Measurements from ENCODE around the gene FADS3. TPM values are rescaled to one million over a fixed set of nuclear protein-coding genes. Genes with fewer than 3 reads are reported as not detected.

FADS3 gene
- total and polyA plus RNA-seq, 2 donors from 2014 or later: 20.5 to 58.2 TPM

- H3K4me3 ChIP-seq (ENCODE audit: low read length in 3 of 3): no peak overlapping the region
- intact Hi-C loops (cut with DNase I): no loop called here
- FAIRE-seq: no peak
- no peak overlapping the region for H3K9ac ChIP-seq (ENCODE audit: low read length in 3 of 3)
- DNase-seq: no peak
- H3K27ac ChIP-seq (ENCODE audit: low read depth in 2 of 2, low read length in 2 of 2): no peak overlapping the region
- H3K36me3 ChIP-seq (ENCODE audit: control insufficient read depth in 2 of 3, insufficient read depth in 3 of 3, low read length in 3 of 3): peaks cover 0 to 3% (median 2%) of the 10 kb centered on the region in 3 donors
- TF ChIP-seq, protein P1, sequence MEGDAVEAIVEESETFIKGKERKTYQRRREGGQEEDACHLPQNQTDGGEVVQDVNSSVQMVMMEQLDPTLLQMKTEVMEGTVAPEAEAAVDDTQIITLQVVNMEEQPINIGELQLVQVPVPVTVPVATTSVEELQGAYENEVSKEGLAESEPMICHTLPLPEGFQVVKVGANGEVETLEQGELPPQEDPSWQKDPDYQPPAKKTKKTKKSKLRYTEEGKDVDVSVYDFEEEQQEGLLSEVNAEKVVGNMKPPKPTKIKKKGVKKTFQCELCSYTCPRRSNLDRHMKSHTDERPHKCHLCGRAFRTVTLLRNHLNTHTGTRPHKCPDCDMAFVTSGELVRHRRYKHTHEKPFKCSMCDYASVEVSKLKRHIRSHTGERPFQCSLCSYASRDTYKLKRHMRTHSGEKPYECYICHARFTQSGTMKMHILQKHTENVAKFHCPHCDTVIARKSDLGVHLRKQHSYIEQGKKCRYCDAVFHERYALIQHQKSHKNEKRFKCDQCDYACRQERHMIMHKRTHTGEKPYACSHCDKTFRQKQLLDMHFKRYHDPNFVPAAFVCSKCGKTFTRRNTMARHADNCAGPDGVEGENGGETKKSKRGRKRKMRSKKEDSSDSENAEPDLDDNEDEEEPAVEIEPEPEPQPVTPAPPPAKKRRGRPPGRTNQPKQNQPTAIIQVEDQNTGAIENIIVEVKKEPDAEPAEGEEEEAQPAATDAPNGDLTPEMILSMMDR (IDR thresholded peaks at IDR 0.05; ENCODE audit: borderline replicate concordance, extremely low read depth, insufficient read depth): no peak
- H3K9me3 ChIP-seq (ENCODE audit: control insufficient read depth in 2 of 3, insufficient read depth in 1 of 3, low read length in 3 of 3): no peaks in the 10 kb centered on the region
- no peaks in the 10 kb centered on the region for H3K27me3 ChIP-seq (ENCODE audit: control insufficient read depth, insufficient read depth, low read length)
- no peaks in the 10 kb centered on the region for H3K4me1 ChIP-seq (ENCODE audit: control insufficient read depth in 2 of 3, insufficient read depth in 2 of 3, low read depth in 1 of 3, low read length in 3 of 3)
Measured at GRCh38 chr11:61861634-61862033, 29.7 kb downstream of the FADS3 start.

DNA sequence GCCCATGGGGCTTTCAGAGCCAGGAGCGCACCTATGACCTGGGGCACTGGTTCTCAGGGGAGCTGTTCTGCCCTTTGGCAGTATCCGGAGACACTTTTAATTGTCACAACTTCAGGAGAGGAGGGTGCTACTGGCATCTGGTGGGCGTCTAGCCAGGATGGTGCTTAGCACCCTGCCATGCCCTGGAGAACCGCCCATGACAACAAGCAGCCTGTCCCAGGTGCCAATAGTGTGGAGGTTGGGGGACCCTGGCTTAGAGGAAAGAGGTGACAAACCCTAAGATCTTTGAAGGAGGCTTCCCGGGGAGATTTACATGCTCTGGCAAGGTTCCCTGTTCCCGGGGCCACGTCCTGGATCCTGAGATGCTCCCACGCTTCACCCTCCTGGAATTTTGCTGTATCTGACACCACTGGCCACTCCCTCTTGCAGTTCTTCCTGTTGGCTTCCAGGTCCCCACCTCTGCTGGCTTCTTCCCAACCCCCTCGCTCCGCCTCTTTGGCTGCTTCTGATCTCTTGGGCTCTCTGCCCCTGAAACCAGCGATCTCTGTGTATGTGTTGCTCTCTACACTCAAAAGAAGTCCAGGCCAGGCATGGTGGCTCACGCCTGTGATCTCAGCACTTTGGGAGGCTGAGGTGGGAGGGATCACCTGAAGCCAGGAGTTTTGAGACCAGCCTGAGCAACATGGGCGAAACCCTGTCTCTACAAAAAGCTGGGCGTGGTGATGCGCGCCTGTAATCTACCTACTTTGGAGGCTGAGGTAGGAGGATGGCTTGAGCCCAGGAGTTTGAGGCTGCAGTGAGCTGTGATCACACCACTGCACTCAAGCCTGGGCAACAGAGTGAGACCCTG is 31.1 kb downstream of the FADS3 start:
- TF ChIP-seq, protein P1 (IDR thresholded peaks at IDR 0.05; ENCODE audit: borderline replicate concordance, extremely low read depth, insufficient read depth): no peak
- Histone ChIP-seq H3K27me3 (ENCODE audit: control insufficient read depth, insufficient read depth, low read length) (no peaks in the 10 kb centered on the region), H3K27ac (ENCODE audit: low read depth in 2 of 2, low read length in 2 of 2) (no peak overlapping the region), H3K9me3 (ENCODE audit: control insufficient read depth in 2 of 3, insufficient read depth in 1 of 3, low read length in 3 of 3) (no peaks in the 10 kb centered on the region), H3K9ac (ENCODE audit: low read length in 3 of 3) (no peak overlapping the region), H3K4me1 (ENCODE audit: control insufficient read depth in 2 of 3, insufficient read depth in 2 of 3, low read depth in 1 of 3, low read length in 3 of 3) (no peaks in the 10 kb centered on the region), H3K4me3 (ENCODE audit: low read length in 3 of 3) (no peak overlapping the region), H3K36me3 (ENCODE audit: control insufficient read depth in 2 of 3, insufficient read depth in 3 of 3, low read length in 3 of 3) (peaks cover 0 to 3% (median 2%) of the 10 kb centered on the region in 3 donors)
- no peak for DNase-seq
- FAIRE-seq: no peak
- intact Hi-C loops (cut with DNase I): no loop called here

- peaks cover 0 to 3% (median 2%) of the 10 kb centered on the region in 3 donors for H3K36me3 ChIP-seq (ENCODE audit: control insufficient read depth in 2 of 3, insufficient read depth in 3 of 3, low read length in 3 of 3)
- H3K4me3 ChIP-seq (ENCODE audit: low read length in 3 of 3): no peak overlapping the region
- no peaks in the 10 kb centered on the region for H3K27me3 ChIP-seq (ENCODE audit: control insufficient read depth, insufficient read depth, low read length)
- H3K9me3 ChIP-seq (ENCODE audit: control insufficient read depth in 2 of 3, insufficient read depth in 1 of 3, low read length in 3 of 3): no peaks in the 10 kb centered on the region
- no peak overlapping the region for H3K27ac ChIP-seq (ENCODE audit: low read depth in 2 of 2, low read length in 2 of 2)
- no peaks in the 10 kb centered on the region for H3K4me1 ChIP-seq (ENCODE audit: control insufficient read depth in 2 of 3, insufficient read depth in 2 of 3, low read depth in 1 of 3, low read length in 3 of 3)
- intact Hi-C loops (cut with DNase I): no loop called here
- FAIRE-seq: no peak
- TF ChIP-seq, protein P1 (IDR thresholded peaks at IDR 0.05; ENCODE audit: borderline replicate concordance, extremely low read depth, insufficient read depth): no peak
- no peak overlapping the region for H3K9ac ChIP-seq (ENCODE audit: low read length in 3 of 3)
- no peak for DNase-seq
Measured at GRCh38 chr11:61855939-61856680, 35.2 kb downstream of the FADS3 start.

Measured in kidney (tissue), 14 donors.